IMR-90 (cell line): ENCODE measurements around the gene TAPT1. TPM values are rescaled to one million over a fixed set of nuclear protein-coding genes. Genes with fewer than 3 reads are reported as not detected.

ENCODE experiments used
- ATAC-seq: fragments of 200-7000 bp; cut with Tn5 transposase; 2 replicates; pipeline ENCODE4 v1.9.1; 2020; ENCODE audit warnings: low read depth, mild to moderate bottlenecking, moderate library complexity
- BruUV-seq: library from RNA; stranded (reverse); fragments of 400-500 nt; replicated peaks from 2 replicates; lab custom pipeline; 2021; lab: Mats Ljungman, UMichigan
- CTCF ChIA-PET: fragments of 300-600 bp; formaldehyde crosslinking; extraction: SDS; loops from one replicate; lab custom pipeline; 2021; ENCODE audit warnings: antibody characterized with exemption; lab: Yijun Ruan, JAX
- POLR2A ChIA-PET: fragments of 300-600 bp; sonication (Branson Sonifier 250); formaldehyde crosslinking; loops from one replicate; lab custom pipeline; 2022; ENCODE audit warnings: antibody characterized with exemption; ENCODE audit not compliant: unreplicated experiment; lab: Charles Lee
- DNase-seq: peaks from one replicate; pipeline ENCODE4 v3.0.0; 2013
- H2AFZ ChIP-seq: replicated peaks from 2 replicates; pipeline ENCODE3; 2013; ENCODE audit warnings: low read length, mild to moderate bottlenecking; ENCODE audit not compliant: poor library complexity
- H2AK5ac ChIP-seq: 2 replicates; pipeline ENCODE4 v1.6.1; 2013; ENCODE audit warnings: low read depth, low read length, inconsistent platforms
- H2AK9ac ChIP-seq: replicated peaks from 2 replicates; pipeline ENCODE3; 2013; ENCODE audit warnings: mild to moderate bottlenecking, low read depth, low read length, moderate library complexity; ENCODE audit not compliant: poor library complexity
- H2BK120ac ChIP-seq: 2 replicates; pipeline ENCODE4 v1.6.1; 2013; ENCODE audit warnings: low read depth, low read length, inconsistent platforms
- H2BK15ac ChIP-seq: 3 replicates; pipeline ENCODE4 v1.6.1; 2013; ENCODE audit warnings: low read depth, low read length, inconsistent platforms
- H2BK20ac ChIP-seq: 2 replicates; pipeline ENCODE4 v1.6.1; 2013; ENCODE audit warnings: low read depth, mild to moderate bottlenecking, inconsistent platforms, low read length, moderate library complexity
- H2BK5ac ChIP-seq: 2 replicates; pipeline ENCODE4 v1.6.1; 2013; ENCODE audit warnings: mild to moderate bottlenecking, low read depth, low read length, inconsistent platforms; ENCODE audit not compliant: poor library complexity, severe bottlenecking
- H3K14ac ChIP-seq: replicated peaks from 2 replicates; pipeline ENCODE4 v1.6.1; 2013; ENCODE audit warnings: low read depth, low read length, inconsistent platforms
- H3K18ac ChIP-seq: 2 replicates; pipeline ENCODE4 v1.6.1; 2013; ENCODE audit warnings: low read depth, low read length, control low read depth
- H3K23ac ChIP-seq: 2 replicates; pipeline ENCODE4 v1.6.1; 2013; ENCODE audit warnings: low read depth, low read length, inconsistent platforms
- H3K27ac ChIP-seq: 2 replicates; pipeline ENCODE4 v1.5.1; 2013; ENCODE audit warnings: mild to moderate bottlenecking, control low read depth, low read length; ENCODE audit not compliant: insufficient read depth
- H3K27me3 ChIP-seq: 2 replicates; pipeline ENCODE4 v1.6.1; 2013; ENCODE audit warnings: low read length; ENCODE audit not compliant: control insufficient read depth, insufficient read depth
- H3K36me3 ChIP-seq: 2 replicates; pipeline ENCODE4 v1.6.1; 2013; ENCODE audit warnings: low read length, mixed read lengths; ENCODE audit not compliant: control insufficient read depth, insufficient read depth
- H3K4ac ChIP-seq: 2 replicates; pipeline ENCODE4 v1.6.1; 2013; ENCODE audit warnings: low read depth, low read length, inconsistent platforms
- H3K4me1 ChIP-seq: 2 replicates; pipeline ENCODE4 v1.6.1; 2013; ENCODE audit warnings: low read length, mixed read lengths; ENCODE audit not compliant: control insufficient read depth, insufficient read depth
- H3K4me2 ChIP-seq: 2 replicates; pipeline ENCODE4 v1.6.1; 2013; ENCODE audit warnings: low read depth, mild to moderate bottlenecking, control low read depth, low read length, moderate library complexity
- H3K4me3 ChIP-seq: 2 replicates; pipeline ENCODE4 v1.5.1; 2013; ENCODE audit warnings: low read depth, mild to moderate bottlenecking, control low read depth, low read length, moderate library complexity; ENCODE audit not compliant: insufficient read depth
- H3K56ac ChIP-seq: 2 replicates; pipeline ENCODE4 v1.6.1; 2013; ENCODE audit warnings: low read length, inconsistent platforms; ENCODE audit not compliant: insufficient read depth; ENCODE audit errors: extremely low read depth
- H3K79me1 ChIP-seq, 2 experiments: 2 replicates each; pipeline ENCODE4 v1.6.1; 2013; ENCODE audit warnings: low read length in 2 of 2, inconsistent platforms in 1 of 2, low read depth in 1 of 2
- H3K9ac ChIP-seq: 2 replicates; pipeline ENCODE4 v1.6.1; 2013; ENCODE audit warnings: low read depth, low read length, control low read depth
- H3K9me1 ChIP-seq: 2 replicates; pipeline ENCODE4 v1.6.1; 2013; ENCODE audit warnings: low read length, inconsistent platforms; ENCODE audit not compliant: insufficient read depth
- H3K9me3 ChIP-seq: 2 replicates; pipeline ENCODE4 v1.6.1; 2013; ENCODE audit warnings: low read length; ENCODE audit not compliant: control insufficient read depth, insufficient read depth
- H4K20me1 ChIP-seq: 2 replicates; pipeline ENCODE4 v1.6.1; 2013; ENCODE audit warnings: low read length, inconsistent platforms; ENCODE audit not compliant: insufficient read depth
- H4K5ac ChIP-seq: 2 replicates; pipeline ENCODE4 v1.6.1; 2013; ENCODE audit warnings: mild to moderate bottlenecking, low read depth, low read length, control low read depth
- H4K8ac ChIP-seq, 2 experiments: 2 replicates each; pipeline ENCODE4 v1.6.1; 2013; ENCODE audit warnings: low read depth in 2 of 2, low read length in 2 of 2, control low read depth in 1 of 2, inconsistent platforms in 1 of 2
- H4K91ac ChIP-seq: 2 replicates; pipeline ENCODE4 v1.6.1; 2013; ENCODE audit warnings: low read depth, low read length, inconsistent platforms; ENCODE audit not compliant: insufficient read depth
- BHLHE40 ChIP-seq: fragments of 150-350 bp; IDR thresholded peaks from 2 replicates; pipeline ENCODE4 v1.6.1; 2016; ENCODE audit warnings: mild to moderate bottlenecking, low read depth, low read length
- CEBPB ChIP-seq: IDR thresholded peaks from 2 replicates; pipeline ENCODE4 v1.6.1; 2012; ENCODE audit warnings: low read depth, low read length, improper control_type of control experiment
- CHD1 ChIP-seq: IDR thresholded peaks from 2 replicates; pipeline ENCODE4 v1.6.1; 2012; ENCODE audit warnings: low read depth, low read length, improper control_type of control experiment
- CTCF ChIP-seq: conservative IDR thresholded peaks from 2 replicates; pipeline ENCODE4 v1.5.1; 2012; ENCODE audit warnings: mild to moderate bottlenecking, low read depth, low read length, improper control_type of control experiment
- ELK1 ChIP-seq: fragments of 150-350 bp; IDR thresholded peaks from 2 replicates; pipeline ENCODE4 v1.6.1; 2016; ENCODE audit warnings: low read depth, mild to moderate bottlenecking, low read length, moderate library complexity, borderline replicate concordance
- FOS ChIP-seq: fragments of 150-350 bp; IDR thresholded peaks from 2 replicates; pipeline ENCODE4 v1.6.1; 2016; ENCODE audit warnings: low read depth, low read length
- MAFK ChIP-seq: IDR thresholded peaks from 2 replicates; pipeline ENCODE4 v1.6.1; 2012; ENCODE audit warnings: low read depth, low read length, improper control_type of control experiment
- MAZ ChIP-seq: IDR thresholded peaks from 2 replicates; pipeline ENCODE4 v1.6.1; 2012; ENCODE audit warnings: low read depth, mild to moderate bottlenecking, low read length, improper control_type of control experiment, moderate library complexity, borderline replicate concordance
- MXI1 ChIP-seq: IDR thresholded peaks from 2 replicates; pipeline ENCODE4 v1.6.1; 2012; ENCODE audit warnings: low read depth, mild to moderate bottlenecking, low read length, moderate library complexity, borderline replicate concordance
- NFE2L2 ChIP-seq: fragments of 150-350 bp; IDR thresholded peaks from 2 replicates; pipeline ENCODE4 v1.6.1; 2016; ENCODE audit warnings: low read depth, mild to moderate bottlenecking, low read length
- POLR2A ChIP-seq: IDR thresholded peaks from 2 replicates; pipeline ENCODE4 v1.6.1; 2012; ENCODE audit warnings: mild to moderate bottlenecking, low read depth, low read length
- RAD21 ChIP-seq: IDR thresholded peaks from 2 replicates; pipeline ENCODE4 v1.6.1; 2012; ENCODE audit warnings: low read length, improper control_type of control experiment
- RCOR1 ChIP-seq: IDR thresholded peaks from 2 replicates; pipeline ENCODE4 v1.6.1; 2012; ENCODE audit warnings: mild to moderate bottlenecking, low read length, improper control_type of control experiment; ENCODE audit not compliant: insufficient replicate concordance
- RFX5 ChIP-seq: IDR thresholded peaks from 2 replicates; pipeline ENCODE4 v1.8.0; 2012; ENCODE audit warnings: low read depth, mild to moderate bottlenecking, low read length, moderate library complexity
- SMC3 ChIP-seq: fragments of 150-350 bp; IDR thresholded peaks from 2 replicates; pipeline ENCODE4 v1.6.1; 2016; ENCODE audit warnings: low read depth, mild to moderate bottlenecking, antibody characterized with exemption, low read length, moderate library complexity
- WGBS, 2 experiments: methylation state at CpG; one replicate each; pipeline versions ENCODE4 v1.1.5 to v1.1.7; 2013; ENCODE audit warnings: missing lambda C conversion rate in 2 of 2; ENCODE audit not compliant: insufficient read length in 1 of 2; ENCODE audit errors: extremely low coverage in 2 of 2; 5-methylcytosine and 5-hydroxymethylcytosine counted together
- dilution Hi-C: fragments of 300-500 bp; cut with HindIII; formaldehyde crosslinking; loops from one replicate; pipeline ENCODE4 v1.14.3; 2018; ENCODE audit warnings: low sequenced_read_pairs; ENCODE audit not compliant: unreplicated experiment
- in situ Hi-C: fragments of 300-500 bp; cut with MboI; formaldehyde crosslinking; loops from 3 replicates; pipeline ENCODE4 v1.14.3; 2019; ENCODE audit warnings: low sequenced_read_pairs, inconsistent platforms, mixed read lengths
- intact Hi-C: fragments of 100-400 bp; cut with micrococcal nuclease; formaldehyde crosslinking; loops from 2 replicates; pipeline ENCODE4 v1.10.0; 2022
- polyA plus RNA-seq, 3 experiments: library from polyadenylated mRNA; depleted of rRNA; stranded (reverse); fragments of >200 nt; gene quantifications; 2 replicates each; pipeline ENCODE4 v1.2.3, GENCODE V29; 2012; ENCODE audit warnings: low replicate concordance in 1 of 3
- total RNA-seq: library from RNA; depleted of rRNA; stranded (reverse); fragments of >200 nt; gene quantifications from 2 replicates; pipeline ENCODE4 v1.2.3, GENCODE V29; 2012
- TF ChIP-seq, protein P1 (sequence below): fragments of 150-350 bp; IDR thresholded peaks from 2 replicates; pipeline ENCODE4 v1.6.1; 2017; ENCODE audit warnings: mild to moderate bottlenecking, antibody characterized with exemption, low read length, low read depth

Gene TAPT1
- total and polyA plus RNA-seq, 2 of the 4 experiments (the other 2 are of a cell fraction), result 5.6 to 12.2 TPM

DNA sequence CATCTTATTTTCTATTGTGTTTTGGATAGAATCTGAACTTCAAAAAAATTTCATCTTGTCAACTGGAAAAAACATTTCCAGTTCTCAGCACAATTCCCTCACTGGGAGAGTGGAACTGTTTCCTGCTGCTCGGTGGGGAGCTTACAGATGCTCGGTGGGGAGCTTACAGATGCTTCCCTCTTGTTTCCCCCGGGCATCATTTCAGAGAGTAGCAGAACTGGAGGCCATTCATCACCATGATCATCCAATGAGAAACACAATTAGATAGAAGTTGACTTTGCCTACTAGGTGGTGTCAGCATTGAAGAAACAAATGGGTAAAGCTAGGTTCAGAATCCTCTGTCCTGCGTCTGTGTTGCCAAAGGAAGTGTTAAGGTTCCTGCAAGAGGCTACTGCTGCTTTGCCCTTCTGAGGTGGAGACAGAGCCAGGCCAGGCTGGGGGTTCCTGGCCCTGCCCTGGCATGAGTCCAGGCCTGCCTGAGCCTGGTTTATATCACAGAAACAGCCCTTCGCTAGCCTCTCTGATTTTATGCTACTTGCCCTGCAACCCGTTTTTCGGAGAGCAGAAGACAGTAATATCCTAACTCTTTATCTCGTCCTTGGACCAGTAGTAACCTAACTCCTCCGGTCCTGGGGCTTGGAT is 70.6 kb downstream of the TAPT1 start:
- Histone ChIP-seq H3K36me3 (no peaks in the 10 kb centered on the region), H3K14ac (no peak overlapping the region), H3K18ac (no peak overlapping the region), H2BK20ac (no peak overlapping the region), H3K56ac (no peak overlapping the region), H2AK9ac (no peak overlapping the region), H3K27me3 (no peaks in the 10 kb centered on the region; the same call in 1 of the 2 replicates), H2BK120ac (no peak overlapping the region), H3K9me1 (0 out of 2 replicates have a peak, but pooled peaks cover 3% of the 10 kb centered on the region), H4K91ac (no peak overlapping the region), H4K5ac (no peak overlapping the region), H3K9ac (no peak overlapping the region), H3K4me3 (no peak overlapping the region), H2AK5ac (no peak overlapping the region), H3K4me2 (no peak overlapping the region), H3K4ac (no peak overlapping the region), H3K27ac (no peak overlapping the region), H2BK15ac (no peak overlapping the region), H4K20me1 (no peaks in the 10 kb centered on the region), H3K23ac (no peak overlapping the region), H3K79me1 (no peaks in the 10 kb centered on the region), H3K9me3 (0 out of 2 replicates have a peak, but pooled peaks cover 2% of the 10 kb centered on the region), H2AFZ (no peak overlapping the region), H4K8ac (no peak overlapping the region), H2BK5ac (no peak overlapping the region), H3K4me1 (no peaks in the 10 kb centered on the region)
- dilution Hi-C loops (no loop called here), intact Hi-C loops (loop anchor here (2.0 kb wide), 1 partner anchor 27 kb away; no protein-coding TSS in a partner anchor), in situ Hi-C loops (no loop called here)
- DNase-seq, result no peak
- ATAC-seq, result no peak
- no TSS peak for BruUV-seq
- ChIA-PET POLR2A (no interaction called here), CTCF (no interaction called here)
- WGBS, 2 experiments, result 100% methylated on average over 1 of the region's 9 CpGs; no CpG with 5 or more reads in 1 of the 2 experiments
- TF ChIP-seq CHD1 (no peak), MAFK (no peak), BHLHE40 (no peak), ELK1 (no peak), CEBPB (no peak), MXI1 (no peak), RAD21 (no peak), RCOR1 (no peak), MAZ (no peak), NFE2L2 (no peak), RFX5 (no peak), FOS (no peak), POLR2A (no peak), SMC3 (no peak), CTCF (no peak)
- TF ChIP-seq, protein P1, sequence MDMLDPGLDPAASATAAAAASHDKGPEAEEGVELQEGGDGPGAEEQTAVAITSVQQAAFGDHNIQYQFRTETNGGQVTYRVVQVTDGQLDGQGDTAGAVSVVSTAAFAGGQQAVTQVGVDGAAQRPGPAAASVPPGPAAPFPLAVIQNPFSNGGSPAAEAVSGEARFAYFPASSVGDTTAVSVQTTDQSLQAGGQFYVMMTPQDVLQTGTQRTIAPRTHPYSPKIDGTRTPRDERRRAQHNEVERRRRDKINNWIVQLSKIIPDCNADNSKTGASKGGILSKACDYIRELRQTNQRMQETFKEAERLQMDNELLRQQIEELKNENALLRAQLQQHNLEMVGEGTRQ, result no peak
